ENCODE data around the gene E2F4. TPM values are rescaled to one million over a fixed set of nuclear protein-coding genes. Genes with fewer than 3 reads are reported as not detected.
A peak's percentile ranks its signal among the peaks of the same experiment; 100 is the strongest.

E2F4 gene
- total RNA-seq, 1 experiment from 2014 or later, result 114 TPM

DNA sequence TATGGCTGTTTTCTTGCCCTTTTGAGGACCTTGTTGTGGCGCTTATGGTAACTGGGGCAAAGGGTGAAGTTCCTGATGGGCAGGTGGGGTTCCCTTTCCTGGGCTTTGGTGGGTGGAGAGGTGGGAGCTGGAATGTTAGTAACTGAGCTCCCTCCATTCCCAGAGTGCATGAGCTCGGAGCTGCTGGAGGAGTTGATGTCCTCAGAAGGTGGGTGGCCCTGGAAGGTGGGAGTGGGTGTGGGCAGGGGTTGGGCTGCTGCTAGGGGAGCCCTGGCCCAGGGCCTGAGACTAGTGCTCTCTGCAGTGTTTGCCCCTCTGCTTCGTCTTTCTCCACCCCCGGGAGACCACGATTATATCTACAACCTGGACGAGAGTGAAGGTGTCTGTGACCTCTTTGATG, 5.7 kb downstream of the E2F4 start:
- Histone ChIP-seq H3K4me3 (replicated peaks in 1 of 2; ENCODE audit: low read depth in 1 of 2, low read length in 2 of 2) (no peak overlapping the region), H3K27me3 (ENCODE audit: insufficient read depth, low read length) (no peaks in the 10 kb centered on the region), H2AFZ (ENCODE audit: low read depth, low read length, poor library complexity, severe bottlenecking) (no peak overlapping the region), H3K27ac (ENCODE audit: low read depth, low read length) (peak overlapping the region; percentile 99), H3K79me2 (ENCODE audit: insufficient read depth, low read length) (peaks cover 50% of the 10 kb centered on the region), H3K36me3 (ENCODE audit: control insufficient read depth in 1 of 2, insufficient read depth in 2 of 2, low read length in 2 of 2) (peaks cover 34 to 53% of the 10 kb centered on the region in 2 experiments; a peak in 3 of 4 replicates), H3K9me2 (ENCODE audit: insufficient read depth) (no peaks in the 10 kb centered on the region), H3K4me1 (ENCODE audit: control insufficient read depth in 1 of 2, insufficient read depth in 2 of 2, low read length in 2 of 2) (peaks cover 22 to 47% of the 10 kb centered on the region in 2 experiments), H4K20me1 (ENCODE audit: insufficient read depth) (no peaks in the 10 kb centered on the region; the same call in 1 of the 2 replicates), H3K9me3 (ENCODE audit: control insufficient read depth in 1 of 2, insufficient read depth in 1 of 2, low read depth in 1 of 2, low read length in 2 of 2) (no peaks in the 10 kb centered on the region), H3K4me2 (ENCODE audit: low read length) (peak overlapping the region; percentile 97), H3K9ac (ENCODE audit: low read length) (no peak overlapping the region)
- ChIA-PET CTCF (interaction anchor here (0.9 to 2.3 kb wide), 28 partner anchors 9 to 302 kb away, joined by 3 to 14 read pairs (median 5); partner anchors contain the start of genes ATP6V0D1, CES3, FHOD1 and NOL3), POLR2A (interaction anchor here (1.0 to 2.3 kb wide), 5 partner anchors 10 to 50 kb away, joined by 3 to 11 read pairs (median 8); partner anchors contain the start of genes FHOD1, NOL3 and TMEM208), RAD21 (ENCODE audit: low non-redundant PET in 1 of 2, low total read pairs in 2 of 2, uncharacterized antibody in 2 of 2, unreplicated experiment in 2 of 2) (no interaction called here)
- intact Hi-C loops (cut with micrococcal nuclease), result no loop called here
- DNase-seq (ENCODE audit: low read depth, low spot score) (no peak), ATAC-seq (no peak)
- TF ChIP-seq JUND (IDR thresholded peaks at IDR 0.05) (no peak), SIN3A (IDR thresholded peaks at IDR 0.05; ENCODE audit: low read depth) (no peak), FOSL1 (IDR thresholded peaks at IDR 0.05; ENCODE audit: low read depth) (no peak), SP1 (IDR thresholded peaks at IDR 0.05; ENCODE audit: low read depth) (no peak), POLR2AphosphoS5 (IDR thresholded peaks at IDR 0.05; ENCODE audit: low read depth, low read length) (no peak), POLR2A (IDR thresholded peaks at IDR 0.05; ENCODE audit: borderline replicate concordance, extremely low read depth, insufficient read depth, insufficient read length) (no peak), ZNF274 (IDR thresholded peaks at IDR 0.05; ENCODE audit: low read depth, low read length) (no peak), TCF7L2 (IDR thresholded peaks at IDR 0.05; ENCODE audit: borderline replicate concordance, extremely low read depth, insufficient read depth, insufficient read length) (no peak), RAD21 (IDR thresholded peaks at IDR 0.05; ENCODE audit: low read depth) (no peak), SRF (IDR thresholded peaks at IDR 0.05; ENCODE audit: low read depth) (no peak), YY1 (IDR thresholded peaks at IDR 0.05; ENCODE audit: extremely low read depth, insufficient replicate concordance, low read depth, low read length) (no peak), ELF1 (IDR thresholded peaks at IDR 0.05; ENCODE audit: borderline replicate concordance, low read depth) (no peak), CEBPB (IDR thresholded peaks at IDR 0.05; ENCODE audit: low read depth) (no peak), EZH2 (IDR thresholded peaks at IDR 0.05) (no peak), EZH2phosphoT487 (IDR thresholded peaks at IDR 0.05; ENCODE audit: borderline replicate concordance) (no peak), CBX3 (IDR thresholded peaks at IDR 0.05; ENCODE audit: low read depth) (no peak), ZFX (IDR thresholded peaks at IDR 0.05) (no peak)
- TF ChIP-seq, protein P1, sequence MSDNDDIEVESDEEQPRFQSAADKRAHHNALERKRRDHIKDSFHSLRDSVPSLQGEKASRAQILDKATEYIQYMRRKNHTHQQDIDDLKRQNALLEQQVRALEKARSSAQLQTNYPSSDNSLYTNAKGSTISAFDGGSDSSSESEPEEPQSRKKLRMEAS (IDR thresholded peaks at IDR 0.05), result no peak
- TF ChIP-seq, protein P2, sequence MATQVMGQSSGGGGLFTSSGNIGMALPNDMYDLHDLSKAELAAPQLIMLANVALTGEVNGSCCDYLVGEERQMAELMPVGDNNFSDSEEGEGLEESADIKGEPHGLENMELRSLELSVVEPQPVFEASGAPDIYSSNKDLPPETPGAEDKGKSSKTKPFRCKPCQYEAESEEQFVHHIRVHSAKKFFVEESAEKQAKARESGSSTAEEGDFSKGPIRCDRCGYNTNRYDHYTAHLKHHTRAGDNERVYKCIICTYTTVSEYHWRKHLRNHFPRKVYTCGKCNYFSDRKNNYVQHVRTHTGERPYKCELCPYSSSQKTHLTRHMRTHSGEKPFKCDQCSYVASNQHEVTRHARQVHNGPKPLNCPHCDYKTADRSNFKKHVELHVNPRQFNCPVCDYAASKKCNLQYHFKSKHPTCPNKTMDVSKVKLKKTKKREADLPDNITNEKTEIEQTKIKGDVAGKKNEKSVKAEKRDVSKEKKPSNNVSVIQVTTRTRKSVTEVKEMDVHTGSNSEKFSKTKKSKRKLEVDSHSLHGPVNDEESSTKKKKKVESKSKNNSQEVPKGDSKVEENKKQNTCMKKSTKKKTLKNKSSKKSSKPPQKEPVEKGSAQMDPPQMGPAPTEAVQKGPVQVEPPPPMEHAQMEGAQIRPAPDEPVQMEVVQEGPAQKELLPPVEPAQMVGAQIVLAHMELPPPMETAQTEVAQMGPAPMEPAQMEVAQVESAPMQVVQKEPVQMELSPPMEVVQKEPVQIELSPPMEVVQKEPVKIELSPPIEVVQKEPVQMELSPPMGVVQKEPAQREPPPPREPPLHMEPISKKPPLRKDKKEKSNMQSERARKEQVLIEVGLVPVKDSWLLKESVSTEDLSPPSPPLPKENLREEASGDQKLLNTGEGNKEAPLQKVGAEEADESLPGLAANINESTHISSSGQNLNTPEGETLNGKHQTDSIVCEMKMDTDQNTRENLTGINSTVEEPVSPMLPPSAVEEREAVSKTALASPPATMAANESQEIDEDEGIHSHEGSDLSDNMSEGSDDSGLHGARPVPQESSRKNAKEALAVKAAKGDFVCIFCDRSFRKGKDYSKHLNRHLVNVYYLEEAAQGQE (IDR thresholded peaks at IDR 0.05; ENCODE audit: low read depth), result no peak
- TF ChIP-seq, protein P3, sequence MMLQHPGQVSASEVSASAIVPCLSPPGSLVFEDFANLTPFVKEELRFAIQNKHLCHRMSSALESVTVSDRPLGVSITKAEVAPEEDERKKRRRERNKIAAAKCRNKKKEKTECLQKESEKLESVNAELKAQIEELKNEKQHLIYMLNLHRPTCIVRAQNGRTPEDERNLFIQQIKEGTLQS (IDR thresholded peaks at IDR 0.05), result no peak
- no TSS peak for BruUV-seq (replicated peaks)

Measured in HCT116 (cell line).